ENCODE data around the gene PKP4.
"Not testable (repeated sequence)": the region's sequence is repeated elsewhere in the genome, so short reads cannot be mapped to it uniquely, and the experiment has no call there.

PKP4 gene

GRCh38 chr2:158690823-158691222, 234.1 kb downstream of the PKP4 start:
- no peak for DNase-seq

- no peak for DNase-seq
Observed at GRCh38 chr2:158691619-158692018, 234.9 kb downstream of the PKP4 start.

- DNase-seq, result no peak
Observed at GRCh38 chr2:158692372-158693103, 235.8 kb downstream of the PKP4 start.

- no peak for DNase-seq
Observed at GRCh38 chr2:158693476-158693875, 236.7 kb downstream of the PKP4 start.

GRCh38 chr2:158695305-158695704, 238.6 kb downstream of the PKP4 start:
- DNase-seq, result no peak

GRCh38 chr2:158695744-158696143, 239.0 kb downstream of the PKP4 start:
- not testable (repeated sequence) for DNase-seq

GRCh38 chr2:158699323-158699722, 242.6 kb downstream of the PKP4 start:
- DNase-seq, result no peak

- DNase-seq, result no peak
Observed at GRCh38 chr2:158701101-158701500, 244.3 kb downstream of the PKP4 start.

- no peak for DNase-seq
Observed at GRCh38 chr2:158702740-158703139, 246.0 kb downstream of the PKP4 start.

GRCh38 chr2:158704724-158705465, 248.1 kb downstream of the PKP4 start:
- not testable (repeated sequence) for DNase-seq

- no peak for DNase-seq
Observed at GRCh38 chr2:158712791-158713522, 256.2 kb downstream of the PKP4 start.

- no peak for DNase-seq
Observed at GRCh38 chr2:158713523-158714138, 256.9 kb downstream of the PKP4 start.

- DNase-seq, result no peak
Observed at GRCh38 chr2:158714420-158714819, 257.7 kb downstream of the PKP4 start.

GRCh38 chr2:158715357-158715756, 258.6 kb downstream of the PKP4 start:
- DNase-seq, result no peak

GRCh38 chr2:158716121-158716791, 259.5 kb downstream of the PKP4 start:
- no peak for DNase-seq

- no peak for DNase-seq
Observed at GRCh38 chr2:158716921-158717320, 260.2 kb downstream of the PKP4 start.

- DNase-seq, result no peak
Observed at GRCh38 chr2:158717366-158718195, 260.8 kb downstream of the PKP4 start.

- DNase-seq, result no peak
Observed at GRCh38 chr2:158718196-158718585, 261.4 kb downstream of the PKP4 start.

GRCh38 chr2:158718851-158719250, 262.1 kb downstream of the PKP4 start:
- no peak for DNase-seq

GRCh38 chr2:158719403-158719802, 262.7 kb downstream of the PKP4 start:
- DNase-seq, result no peak

- DNase-seq, result no peak
Observed at GRCh38 chr2:158722266-158723105, 265.7 kb downstream of the PKP4 start.

Data from stimulated activated CD4-positive, alpha-beta T cell treated with anti-CD3 and anti-CD28 coated beads, Interleukin-2, amount 100 ng/mL, for 48 hours (primary cell).